Neuronal stem cell (in vitro differentiated cells): ENCODE measurements around the gene BET1.

ENCODE experiments used
- DNase-seq: peaks from one replicate; pipeline ENCODE4 v3.0.0-alpha.2; 2013; ENCODE audit warnings: low spot score
- H2AFZ ChIP-seq: one replicate; pipeline ENCODE4 v1.6.1; 2013; ENCODE audit warnings: mild to moderate bottlenecking, low read length, inconsistent platforms
- H2AK5ac ChIP-seq: 2 replicates; pipeline ENCODE4 v1.6.1; 2013; ENCODE audit warnings: low read depth, mild to moderate bottlenecking, inconsistent platforms, low read length, moderate library complexity, mixed read lengths
- H2BK120ac ChIP-seq: 2 replicates; pipeline ENCODE4 v1.6.1; 2013; ENCODE audit warnings: low read depth, mild to moderate bottlenecking, inconsistent platforms, low read length, moderate library complexity, mixed read lengths
- H2BK12ac ChIP-seq: one replicate; pipeline ENCODE4 v1.6.1; 2013; ENCODE audit warnings: low read length, inconsistent platforms
- H2BK15ac ChIP-seq: 2 replicates; pipeline ENCODE4 v1.6.1; 2013; ENCODE audit warnings: mild to moderate bottlenecking, low read length, inconsistent platforms, mixed read lengths
- H2BK5ac ChIP-seq: one replicate; pipeline ENCODE4 v1.6.1; 2013; ENCODE audit warnings: inconsistent platforms, mild to moderate bottlenecking, low read length, moderate library complexity
- H3K14ac ChIP-seq: one replicate; pipeline ENCODE4 v1.6.1; 2013; ENCODE audit warnings: low read length, inconsistent platforms
- H3K18ac ChIP-seq: 2 replicates; pipeline ENCODE4 v1.6.1; 2013; ENCODE audit warnings: low read length, inconsistent platforms
- H3K23ac ChIP-seq: 2 replicates; pipeline ENCODE4 v1.6.1; 2013; ENCODE audit warnings: low read depth, mild to moderate bottlenecking, mixed read lengths, low read length, inconsistent platforms; ENCODE audit not compliant: poor library complexity
- H3K27ac ChIP-seq: replicated peaks from 3 replicates; pipeline ENCODE4 v1.5.1; 2013; ENCODE audit warnings: low read length, inconsistent platforms
- H3K27me3 ChIP-seq, 3 experiments: 2 replicates each; pipeline ENCODE4 v1.6.1; 2013; ENCODE audit warnings: low read length in 3 of 3, mild to moderate bottlenecking in 2 of 3, inconsistent platforms in 1 of 3, low read depth in 1 of 3, mixed read lengths in 1 of 3, moderate library complexity in 1 of 3; ENCODE audit not compliant: control insufficient read depth in 3 of 3, insufficient read depth in 3 of 3
- H3K36me3 ChIP-seq, 2 donors: replicated peaks in 1 of 2; 2 replicates each; pipeline ENCODE4 v1.6.1; 2013; ENCODE audit warnings: low read length in 2 of 2; ENCODE audit not compliant: control insufficient read depth in 2 of 2, insufficient read depth in 2 of 2
- H3K4ac ChIP-seq: 2 replicates; pipeline ENCODE4 v1.6.1; 2013; ENCODE audit warnings: inconsistent platforms, mild to moderate bottlenecking, low read length, moderate library complexity
- H3K4me1 ChIP-seq, 2 donors: 1 replicate in 1 of 2; 2 replicates in 1 of 2; pipeline ENCODE4 v1.6.1; 2013; ENCODE audit warnings: low read length in 2 of 2, low read depth in 1 of 2; ENCODE audit not compliant: control insufficient read depth in 2 of 2, insufficient read depth in 1 of 2
- H3K4me2 ChIP-seq: one replicate; pipeline ENCODE4 v1.6.1; 2013; ENCODE audit warnings: mild to moderate bottlenecking, low read length, inconsistent platforms; ENCODE audit not compliant: insufficient read depth, poor library complexity, severe bottlenecking
- H3K4me3 ChIP-seq, 2 donors: 2 replicates each; pipeline ENCODE4 v1.5.1; 2013; ENCODE audit warnings: low read length in 2 of 2, mild to moderate bottlenecking in 2 of 2, inconsistent platforms in 1 of 2, moderate library complexity in 1 of 2
- H3K79me1 ChIP-seq: one replicate; pipeline ENCODE4 v1.6.1; 2013; ENCODE audit warnings: low read depth, mild to moderate bottlenecking, inconsistent platforms, low read length, moderate library complexity
- H3K9ac ChIP-seq: one replicate; pipeline ENCODE4 v1.6.1; 2013; ENCODE audit warnings: mild to moderate bottlenecking, low read depth, low read length, inconsistent platforms; ENCODE audit not compliant: poor library complexity
- H3K9me3 ChIP-seq, 2 donors: replicated peaks in 1 of 2; 2 replicates each; pipeline versions ENCODE3 to v1.6.1; 2013; ENCODE audit warnings: low read length in 2 of 2, mild to moderate bottlenecking in 2 of 2, inconsistent platforms in 1 of 2, low read depth in 1 of 2, mixed read lengths in 1 of 2, moderate library complexity in 1 of 2; ENCODE audit not compliant: control insufficient read depth in 2 of 2, insufficient read depth in 1 of 2
- H4K8ac ChIP-seq: one replicate; pipeline ENCODE4 v1.6.1; 2013; ENCODE audit warnings: low read depth, mild to moderate bottlenecking, inconsistent platforms, low read length, moderate library complexity
- H4K91ac ChIP-seq: one replicate; pipeline ENCODE4 v1.6.1; 2013; ENCODE audit warnings: low read length, low read depth, mild to moderate bottlenecking, inconsistent platforms; ENCODE audit not compliant: poor library complexity
- WGBS, 2 donors: extraction: QIAGEN DNeasy Blood & Tissue Kit; methylation state at CpG; one replicate each; pipeline ENCODE4 v1.1.7; 2013; ENCODE audit warnings: missing lambda C conversion rate in 2 of 2, mixed read lengths in 1 of 2; ENCODE audit not compliant: insufficient read length in 2 of 2, insufficient replicate concordance in 1 of 2; ENCODE audit errors: extremely low coverage in 2 of 2; 5-methylcytosine and 5-hydroxymethylcytosine counted together

The BET1 gene

GRCh38 chr7:94001396-94001795 lies 2.8 kb downstream of the BET1 start:
- Histone ChIP-seq H3K14ac (no peak overlapping the region), H3K79me1 (no peaks in the 10 kb centered on the region), H2BK12ac (no peak overlapping the region), H3K9ac (no peak overlapping the region), H2AK5ac (no peak overlapping the region), H3K4me1 (peaks cover 2 to 8% of the 10 kb centered on the region in 2 donors), H3K23ac (no peak overlapping the region), H2BK15ac (no peak overlapping the region), H3K4me2 (no peak overlapping the region), H3K9me3 (no peaks in the 10 kb centered on the region), H3K4ac (no peak overlapping the region), H2BK120ac (no peak overlapping the region), H2BK5ac (no peak overlapping the region), H3K4me3 (no peak overlapping the region), H2AFZ (no peak overlapping the region), H3K36me3 (peaks cover 2 to 39% of the 10 kb centered on the region in 2 donors), H3K27ac (no peak overlapping the region), H3K27me3 (no peaks in the 10 kb centered on the region), H4K8ac (no peak overlapping the region), H3K18ac (no peak overlapping the region), H4K91ac (no peak overlapping the region)
- WGBS, 2 donors, result no CpG with 5 or more reads among the region's 1 CpG
- DNase-seq, result no peak

- no peak overlapping the region for H2BK5ac ChIP-seq
- H2BK15ac ChIP-seq, result no peak overlapping the region
- no peak overlapping the region for H4K8ac ChIP-seq
- H3K79me1 ChIP-seq, result no peaks in the 10 kb centered on the region
- no peak overlapping the region for H3K18ac ChIP-seq
- DNase-seq, result no peak
- H3K36me3 ChIP-seq, result peaks cover 2 to 70% of the 10 kb centered on the region in 2 donors
- peaks cover 0 to 4% of the 10 kb centered on the region in 2 donors for H3K4me1 ChIP-seq
- no peak overlapping the region for H2AK5ac ChIP-seq
- no peaks in the 10 kb centered on the region for H3K27me3 ChIP-seq
- no peak overlapping the region for H3K4me2 ChIP-seq
- no peak overlapping the region for H3K4ac ChIP-seq
- no peak overlapping the region for H3K23ac ChIP-seq
- H4K91ac ChIP-seq, result no peak overlapping the region
- no CpG with 5 or more reads among the region's 3 CpGs for WGBS, 2 donors
- no peak overlapping the region for H2AFZ ChIP-seq
- no peak overlapping the region for H3K9ac ChIP-seq
- no peak overlapping the region for H2BK120ac ChIP-seq
- no peak overlapping the region for H2BK12ac ChIP-seq
- no peaks in the 10 kb centered on the region for H3K9me3 ChIP-seq
- H3K4me3 ChIP-seq, result no peak overlapping the region
- no peak overlapping the region for H3K27ac ChIP-seq
- no peak overlapping the region for H3K14ac ChIP-seq
Observed at GRCh38 chr7:93997868-93998267, 6.3 kb downstream of the BET1 start.

GRCh38 chr7:93992421-93993110 lies 11.6 kb downstream of the BET1 start:
- H3K18ac ChIP-seq, result no peak overlapping the region
- no peak overlapping the region for H2BK12ac ChIP-seq
- H3K4me2 ChIP-seq, result no peak overlapping the region
- no peak overlapping the region for H2BK120ac ChIP-seq
- no peak overlapping the region for H3K27ac ChIP-seq
- peaks cover 0 to 50% of the 10 kb centered on the region in 2 donors for H3K36me3 ChIP-seq
- H3K23ac ChIP-seq, result no peak overlapping the region
- no peak overlapping the region for H3K9ac ChIP-seq
- H3K79me1 ChIP-seq, result no peaks in the 10 kb centered on the region
- H4K8ac ChIP-seq, result no peak overlapping the region
- no CpG with 5 or more reads among the region's 6 CpGs for WGBS, 2 donors
- H3K4me1 ChIP-seq, result no peaks in the 10 kb centered on the region
- no peak overlapping the region for H3K14ac ChIP-seq
- no peaks in the 10 kb centered on the region for H3K27me3 ChIP-seq
- H3K4me3 ChIP-seq, result no peak overlapping the region
- H2BK5ac ChIP-seq, result no peak overlapping the region
- H2BK15ac ChIP-seq, result no peak overlapping the region
- DNase-seq, result no peak
- H3K9me3 ChIP-seq, result no peaks in the 10 kb centered on the region
- no peak overlapping the region for H3K4ac ChIP-seq
- H2AFZ ChIP-seq, result no peak overlapping the region
- no peak overlapping the region for H4K91ac ChIP-seq
- no peak overlapping the region for H2AK5ac ChIP-seq

- no peaks in the 10 kb centered on the region for H3K27me3 ChIP-seq
- H2BK120ac ChIP-seq, result no peak overlapping the region
- no peak overlapping the region for H2AK5ac ChIP-seq
- no peak for DNase-seq
- H3K14ac ChIP-seq, result no peak overlapping the region
- H3K79me1 ChIP-seq, result no peaks in the 10 kb centered on the region
- no peak overlapping the region for H2BK15ac ChIP-seq
- no peaks in the 10 kb centered on the region for H3K4me1 ChIP-seq
- no peak overlapping the region for H2AFZ ChIP-seq
- H3K36me3 ChIP-seq, result peaks cover 0 to 3% of the 10 kb centered on the region in 2 donors
- no peak overlapping the region for H3K23ac ChIP-seq
- H3K9ac ChIP-seq, result no peak overlapping the region
- no peak overlapping the region for H3K4me2 ChIP-seq
- H4K91ac ChIP-seq, result no peak overlapping the region
- no peak overlapping the region for H3K18ac ChIP-seq
- H3K9me3 ChIP-seq, result no peaks in the 10 kb centered on the region
- H3K27ac ChIP-seq, result no peak overlapping the region
- WGBS, 2 donors, result no CpG with 5 or more reads among the region's 3 CpGs
- no peak overlapping the region for H2BK5ac ChIP-seq
- no peak overlapping the region for H4K8ac ChIP-seq
- no peak overlapping the region for H3K4me3 ChIP-seq
- H3K4ac ChIP-seq, result no peak overlapping the region
- no peak overlapping the region for H2BK12ac ChIP-seq
Observed at GRCh38 chr7:93987297-93987696, 16.9 kb downstream of the BET1 start.
